ENCODE data around the gene PYDC1. TPM values are rescaled to one million over a fixed set of nuclear protein-coding genes. Genes with fewer than 3 reads are reported as not detected.

PYDC1 gene
- total and polyA plus RNA-seq, 10 of the 15 experiments (the other 5 are each of a cell fraction or from before 2014, with no cell fraction given), result not detected

GRCh38 chr16:31179219-31179746, 37.7 kb downstream of the PYDC1 start:
- CTCF ChIA-PET, result interaction anchor here (1.4 to 2.9 kb wide), 6 partner anchors 24 to 281 kb away, joined by 3 to 13 read pairs (median 6); partner anchors contain the start of genes ARMC5, PYCARD and ZNF843
- H3K4me1 ChIP-seq (ENCODE audit: control insufficient read depth, insufficient read depth, low read length), result peaks cover 22% of the 10 kb centered on the region
- TF ChIP-seq MXI1 (IDR thresholded peaks at IDR 0.05; ENCODE audit: low read depth, low read length) (0 out of 2 replicates have a peak, but pooled peaks have one; percentile 33), EED (IDR thresholded peaks at IDR 0.05; ENCODE audit: low read depth) (peak; percentile 75; the same call in 1 of the 2 replicates), TCF3 (IDR thresholded peaks at IDR 0.05; ENCODE audit: borderline replicate concordance, insufficient read depth, low read depth, low read length) (0 out of 2 replicates have a peak, but pooled peaks have one; percentile 76), MTA2 (IDR thresholded peaks at IDR 0.05; ENCODE audit: low read depth) (no peak), DPF2 (IDR thresholded peaks at IDR 0.05) (peak; percentile 47), MYC (IDR thresholded peaks at IDR 0.05; ENCODE audit: insufficient read depth, insufficient read length, insufficient replicate concordance, low read length, severe bottlenecking) (no peak), NBN (IDR thresholded peaks at IDR 0.05) (peak; percentile 2; the same call in 1 of the 2 replicates), YBX1 (IDR thresholded peaks at IDR 0.05) (no peak), GATAD2B (conservative IDR thresholded peaks at IDR 0.05; ENCODE audit: low read depth) (0 out of 2 replicates have a peak, but pooled peaks have one; percentile 21), PAX8 (IDR thresholded peaks at IDR 0.05) (no peak), RUNX3 (IDR thresholded peaks at IDR 0.05; ENCODE audit: low read length) (peak; percentile 76; the same call in 1 of the 2 replicates), CHD4 (IDR thresholded peaks at IDR 0.05) (0 out of 2 replicates have a peak, but pooled peaks have one; percentile 44), NR2F1 (conservative IDR thresholded peaks at IDR 0.05) (0 out of 2 replicates have a peak, but pooled peaks have one; percentile 40), LARP7 (IDR thresholded peaks at IDR 0.05) (0 out of 2 replicates have a peak, but pooled peaks have one; percentile 16), PML (IDR thresholded peaks at IDR 0.05; ENCODE audit: low read length) (no peak), POLR2AphosphoS5 (IDR thresholded peaks at IDR 0.05; ENCODE audit: low read length) (no peak)
- TF ChIP-seq, protein P1, sequence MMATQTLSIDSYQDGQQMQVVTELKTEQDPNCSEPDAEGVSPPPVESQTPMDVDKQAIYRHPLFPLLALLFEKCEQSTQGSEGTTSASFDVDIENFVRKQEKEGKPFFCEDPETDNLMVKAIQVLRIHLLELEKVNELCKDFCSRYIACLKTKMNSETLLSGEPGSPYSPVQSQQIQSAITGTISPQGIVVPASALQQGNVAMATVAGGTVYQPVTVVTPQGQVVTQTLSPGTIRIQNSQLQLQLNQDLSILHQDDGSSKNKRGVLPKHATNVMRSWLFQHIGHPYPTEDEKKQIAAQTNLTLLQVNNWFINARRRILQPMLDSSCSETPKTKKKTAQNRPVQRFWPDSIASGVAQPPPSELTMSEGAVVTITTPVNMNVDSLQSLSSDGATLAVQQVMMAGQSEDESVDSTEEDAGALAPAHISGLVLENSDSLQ (IDR thresholded peaks at IDR 0.05), result peak; percentile 17; the same call in 1 of the 2 replicates
- TF ChIP-seq, protein P2, sequence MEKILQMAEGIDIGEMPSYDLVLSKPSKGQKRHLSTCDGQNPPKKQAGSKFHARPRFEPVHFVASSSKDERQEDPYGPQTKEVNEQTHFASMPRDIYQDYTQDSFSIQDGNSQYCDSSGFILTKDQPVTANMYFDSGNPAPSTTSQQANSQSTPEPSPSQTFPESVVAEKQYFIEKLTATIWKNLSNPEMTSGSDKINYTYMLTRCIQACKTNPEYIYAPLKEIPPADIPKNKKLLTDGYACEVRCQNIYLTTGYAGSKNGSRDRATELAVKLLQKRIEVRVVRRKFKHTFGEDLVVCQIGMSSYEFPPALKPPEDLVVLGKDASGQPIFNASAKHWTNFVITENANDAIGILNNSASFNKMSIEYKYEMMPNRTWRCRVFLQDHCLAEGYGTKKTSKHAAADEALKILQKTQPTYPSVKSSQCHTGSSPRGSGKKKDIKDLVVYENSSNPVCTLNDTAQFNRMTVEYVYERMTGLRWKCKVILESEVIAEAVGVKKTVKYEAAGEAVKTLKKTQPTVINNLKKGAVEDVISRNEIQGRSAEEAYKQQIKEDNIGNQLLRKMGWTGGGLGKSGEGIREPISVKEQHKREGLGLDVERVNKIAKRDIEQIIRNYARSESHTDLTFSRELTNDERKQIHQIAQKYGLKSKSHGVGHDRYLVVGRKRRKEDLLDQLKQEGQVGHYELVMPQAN (conservative IDR thresholded peaks at IDR 0.05), result peak; percentile 49; the same call in 1 of the 2 replicates

More at GRCh38 chr16:31179219-31179746, 37.7 kb downstream of the PYDC1 start:
- peak overlapping the region; percentile 100 for H3K4me2 ChIP-seq (ENCODE audit: control insufficient read depth, insufficient read depth)
- no peaks in the 10 kb centered on the region for H3K27me3 ChIP-seq (replicated peaks in 1 of 2; ENCODE audit: control insufficient read depth in 2 of 2, insufficient read depth in 2 of 2, low read length in 1 of 2)
- peak overlapping the region; percentile 98 for H3K27ac ChIP-seq (ENCODE audit: control insufficient read depth, insufficient read depth)
- intact Hi-C loops (cut with micrococcal nuclease; ENCODE audit: unreplicated experiment), result no loop called here
- FAIRE-seq (no peak), DNase-seq (ENCODE audit: low read depth, low spot score) (no peak), ATAC-seq (peak; percentile 1)
- BruUV-seq (replicated peaks), result no TSS peak
- peak overlapping the region; percentile 76 for H3K4me3 ChIP-seq
- ChIA-PET POLR2A (interaction anchor here (0.5 to 2.5 kb wide), 9 partner anchors 14 to 280 kb away, joined by 3 to 26 read pairs (median 4); partner anchors contain the start of genes ARMC5, KAT8, PYCARD and VKORC1), RAD21 (ENCODE audit: unreplicated experiment) (interaction anchor here (1.2 to 2.6 kb wide), 5 partner anchors 23 to 280 kb away, joined by 3 to 20 read pairs (median 5); partner anchors contain the start of genes ARMC5 and PYCARD), SMC1A (ENCODE audit: uncharacterized antibody, unreplicated experiment) (interaction anchor here (1.0 to 2.1 kb wide), 6 partner anchors 19 to 690 kb away, joined by 3 to 6 read pairs (median 4); partner anchors contain the start of genes ZNF646 and ZNF668)
- H2AFZ ChIP-seq (ENCODE audit: control insufficient read depth, low read depth, low read length), result peak overlapping the region; percentile 64
- H3K9ac ChIP-seq (ENCODE audit: control insufficient read depth, insufficient read depth, low read length), result peak overlapping the region; percentile 91
- peaks cover 48% of the 10 kb centered on the region for H3K79me2 ChIP-seq (ENCODE audit: control insufficient read depth, insufficient read depth, low read length)
- H4K20me1 ChIP-seq (ENCODE audit: control insufficient read depth, insufficient read depth), result peaks cover 26% of the 10 kb centered on the region
- in situ Hi-C loops (cut with MboI), result no loop called here
- H3K9me3 ChIP-seq (replicated peaks; ENCODE audit: control insufficient read depth, insufficient read depth, low read length), result 0 out of 3 replicates have a peak, but pooled peaks cover 1% of the 10 kb centered on the region
- under 1% methylated on average over 27 of the region's 27 CpGs for WGBS (ENCODE audit: insufficient coverage, insufficient replicate concordance, low lambda C conversion rate, missing lambda C conversion rate)
- peaks cover 8 to 12% of the 10 kb centered on the region in 2 experiments for H3K36me3 ChIP-seq (ENCODE audit: control insufficient read depth in 2 of 2, insufficient read depth in 2 of 2, low read length in 1 of 2)

Data from GM12878 (cell line).